Measurements from ENCODE around the gene IDS. TPM values are rescaled to one million over a fixed set of nuclear protein-coding genes. Genes with fewer than 3 reads are reported as not detected.
"Not testable (repeated sequence)": the region's sequence is repeated elsewhere in the genome, so short reads cannot be mapped to it uniquely, and the experiment has no call there.

The IDS gene
- total RNA-seq, 1 donor from 2014 or later: 25.3 TPM

GRCh38 chrX:149505671-149506070 lies 565 bp upstream of the IDS start:
- no peak for TF ChIP-seq CTCF (conservative IDR thresholded peaks at IDR 0.05)
- Mint-ChIP-seq H3K36me3 (ENCODE audit: low read depth) (no peaks in the 10 kb centered on the region), H3K27me3 (ENCODE audit: low read depth) (peaks cover 9% of the 10 kb centered on the region), H3K27ac (ENCODE audit: unreplicated experiment) (no peak overlapping the region), H3K4me1 (peaks cover 16% of the 10 kb centered on the region), H3K4me3 (peak overlapping the region; percentile 79), H3K9me3 (no peaks in the 10 kb centered on the region)
- DNase-seq (ENCODE audit: low read depth, low spot score): no peak

GRCh38 chrX:149504226-149504914 lies 736 bp downstream of the IDS start:
- peaks cover 9% of the 10 kb centered on the region for H3K4me1 Mint-ChIP-seq
- no peak for DNase-seq (ENCODE audit: low read depth, low spot score)
- peak overlapping the region; percentile 79 for H3K4me3 Mint-ChIP-seq
- H3K9me3 Mint-ChIP-seq: no peaks in the 10 kb centered on the region
- H3K27me3 Mint-ChIP-seq (ENCODE audit: low read depth): peaks cover 6% of the 10 kb centered on the region
- H3K27ac Mint-ChIP-seq (ENCODE audit: unreplicated experiment): peak overlapping the region; percentile 50
- TF ChIP-seq CTCF (conservative IDR thresholded peaks at IDR 0.05): peak; percentile 36
- no peaks in the 10 kb centered on the region for H3K36me3 Mint-ChIP-seq (ENCODE audit: low read depth)

- not testable (repeated sequence) for H3K4me1 Mint-ChIP-seq; H3K27ac Mint-ChIP-seq (ENCODE audit: unreplicated experiment); H3K27me3 Mint-ChIP-seq (ENCODE audit: low read depth); DNase-seq (ENCODE audit: low read depth, low spot score); H3K4me3 Mint-ChIP-seq; H3K9me3 Mint-ChIP-seq; H3K36me3 Mint-ChIP-seq (ENCODE audit: low read depth)
Observed at GRCh38 chrX:149503446-149503845, 1.7 kb downstream of the IDS start.

- H3K9me3 Mint-ChIP-seq; H3K4me1 Mint-ChIP-seq; DNase-seq (ENCODE audit: low read depth, low spot score); H3K4me3 Mint-ChIP-seq; H3K27me3 Mint-ChIP-seq (ENCODE audit: low read depth); H3K27ac Mint-ChIP-seq (ENCODE audit: unreplicated experiment); H3K36me3 Mint-ChIP-seq (ENCODE audit: low read depth): not testable (repeated sequence)
Observed at GRCh38 chrX:149502923-149503322, 2.2 kb downstream of the IDS start.

GRCh38 chrX:149499766-149500165 lies 5.3 kb downstream of the IDS start:
- Mint-ChIP-seq H3K36me3 (ENCODE audit: low read depth) (peaks cover 6% of the 10 kb centered on the region), H3K4me1 (peaks cover 5% of the 10 kb centered on the region), H3K27ac (ENCODE audit: unreplicated experiment) (no peak overlapping the region)

GRCh38 chrX:149498767-149499166 lies 6.3 kb downstream of the IDS start:
- Mint-ChIP-seq H3K27me3 (ENCODE audit: low read depth) (no peaks in the 10 kb centered on the region), H3K36me3 (ENCODE audit: low read depth) (peaks cover 6% of the 10 kb centered on the region), H3K27ac (ENCODE audit: unreplicated experiment) (no peak overlapping the region), H3K4me3 (no peak overlapping the region), H3K9me3 (no peaks in the 10 kb centered on the region), H3K4me1 (no peaks in the 10 kb centered on the region)
- no peak for TF ChIP-seq CTCF (conservative IDR thresholded peaks at IDR 0.05)
- no peak for DNase-seq (ENCODE audit: low read depth, low spot score)

More at GRCh38 chrX:149499766-149500165, 5.3 kb downstream of the IDS start:
- no peak for TF ChIP-seq CTCF (conservative IDR thresholded peaks at IDR 0.05)
- Mint-ChIP-seq H3K9me3 (no peaks in the 10 kb centered on the region), H3K4me3 (no peak overlapping the region), H3K27me3 (ENCODE audit: low read depth) (no peaks in the 10 kb centered on the region)
- DNase-seq (ENCODE audit: low read depth, low spot score): no peak

Measured in neural crest cell (in vitro differentiated cells).